Measurements from ENCODE around the gene PLPPR1. TPM values are rescaled to one million over a fixed set of nuclear protein-coding genes. Genes with fewer than 3 reads are reported as not detected.

The PLPPR1 gene
- total RNA-seq, 1 experiment from 2014 or later = not detected

GRCh38 chr9:101005246-101005645 is 23.3 kb upstream of the PLPPR1 start:
- ChIA-PET RAD21 (ENCODE audit: low non-redundant PET in 1 of 2, low total read pairs in 2 of 2, uncharacterized antibody in 2 of 2, unreplicated experiment in 2 of 2) (no interaction called here), CTCF (no interaction called here), POLR2A (no interaction called here)
- H2AFZ ChIP-seq (ENCODE audit: low read depth, low read length, poor library complexity, severe bottlenecking) = no peak overlapping the region
- H3K4me1 ChIP-seq (ENCODE audit: control insufficient read depth in 1 of 2, insufficient read depth in 2 of 2, low read length in 2 of 2) = no peaks in the 10 kb centered on the region
- H3K27me3 ChIP-seq (ENCODE audit: insufficient read depth, low read length) = no peaks in the 10 kb centered on the region
- H3K9ac ChIP-seq (ENCODE audit: low read length) = no peak overlapping the region
- H3K36me3 ChIP-seq (ENCODE audit: control insufficient read depth in 1 of 2, insufficient read depth in 2 of 2, low read length in 2 of 2) = no peaks in the 10 kb centered on the region
- no peaks in the 10 kb centered on the region for H3K79me2 ChIP-seq (ENCODE audit: insufficient read depth, low read length)
- H4K20me1 ChIP-seq (ENCODE audit: insufficient read depth) = no peaks in the 10 kb centered on the region
- TF ChIP-seq ZNF274 (IDR thresholded peaks at IDR 0.05; ENCODE audit: low read depth, low read length) (no peak), POLR2AphosphoS5 (IDR thresholded peaks at IDR 0.05; ENCODE audit: low read depth, low read length) (no peak), SIN3A (IDR thresholded peaks at IDR 0.05; ENCODE audit: low read depth) (no peak)
- TF ChIP-seq, protein P1, sequence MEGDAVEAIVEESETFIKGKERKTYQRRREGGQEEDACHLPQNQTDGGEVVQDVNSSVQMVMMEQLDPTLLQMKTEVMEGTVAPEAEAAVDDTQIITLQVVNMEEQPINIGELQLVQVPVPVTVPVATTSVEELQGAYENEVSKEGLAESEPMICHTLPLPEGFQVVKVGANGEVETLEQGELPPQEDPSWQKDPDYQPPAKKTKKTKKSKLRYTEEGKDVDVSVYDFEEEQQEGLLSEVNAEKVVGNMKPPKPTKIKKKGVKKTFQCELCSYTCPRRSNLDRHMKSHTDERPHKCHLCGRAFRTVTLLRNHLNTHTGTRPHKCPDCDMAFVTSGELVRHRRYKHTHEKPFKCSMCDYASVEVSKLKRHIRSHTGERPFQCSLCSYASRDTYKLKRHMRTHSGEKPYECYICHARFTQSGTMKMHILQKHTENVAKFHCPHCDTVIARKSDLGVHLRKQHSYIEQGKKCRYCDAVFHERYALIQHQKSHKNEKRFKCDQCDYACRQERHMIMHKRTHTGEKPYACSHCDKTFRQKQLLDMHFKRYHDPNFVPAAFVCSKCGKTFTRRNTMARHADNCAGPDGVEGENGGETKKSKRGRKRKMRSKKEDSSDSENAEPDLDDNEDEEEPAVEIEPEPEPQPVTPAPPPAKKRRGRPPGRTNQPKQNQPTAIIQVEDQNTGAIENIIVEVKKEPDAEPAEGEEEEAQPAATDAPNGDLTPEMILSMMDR (IDR thresholded peaks at IDR 0.05 in 2 of 3, conservative IDR thresholded peaks at IDR 0.05 in 1 of 3; ENCODE audit: borderline replicate concordance in 1 of 3, insufficient read depth in 1 of 3, low read depth in 2 of 3, low read length in 2 of 3) = no peak
- H3K4me3 ChIP-seq (replicated peaks in 1 of 2; ENCODE audit: low read depth in 1 of 2, low read length in 2 of 2) = no peak overlapping the region
- intact Hi-C loops (cut with micrococcal nuclease) = no loop called here
- DNase-seq (ENCODE audit: low read depth, low spot score) = no peak
- H3K4me2 ChIP-seq (ENCODE audit: low read length) = no peak overlapping the region
- H3K27ac ChIP-seq (ENCODE audit: low read depth, low read length) = no peak overlapping the region
- no TSS peak for BruUV-seq (replicated peaks)
- H3K9me2 ChIP-seq (ENCODE audit: insufficient read depth) = no peaks in the 10 kb centered on the region
- no peaks in the 10 kb centered on the region for H3K9me3 ChIP-seq (ENCODE audit: control insufficient read depth in 1 of 2, insufficient read depth in 1 of 2, low read depth in 1 of 2, low read length in 2 of 2)
- no peak for ATAC-seq

DNA sequence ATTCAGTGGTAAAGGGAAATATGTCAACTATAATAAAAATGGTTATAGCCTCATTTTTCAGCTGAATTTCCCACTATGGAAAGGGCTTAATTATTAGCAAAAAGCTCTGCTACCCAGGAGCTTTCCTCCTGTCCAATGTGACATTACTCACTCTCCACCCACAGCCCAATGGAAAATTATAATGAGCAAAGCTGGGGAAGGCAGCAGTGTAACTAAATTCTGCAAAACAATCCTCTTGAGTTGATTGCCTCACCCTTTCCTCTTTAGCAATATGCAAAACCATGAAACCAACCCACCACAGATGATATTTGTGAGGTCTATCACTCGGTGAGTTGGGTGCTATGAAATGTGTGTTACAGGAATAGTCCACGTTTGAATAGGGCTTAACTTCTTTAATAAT is 14.0 kb upstream of the PLPPR1 start:
- POLR2A ChIA-PET = no interaction called here
- Histone ChIP-seq H3K4me2 (ENCODE audit: low read length) (no peak overlapping the region), H3K27ac (ENCODE audit: low read depth, low read length) (no peak overlapping the region), H3K4me1 (ENCODE audit: control insufficient read depth in 1 of 2, insufficient read depth in 2 of 2, low read length in 2 of 2) (no peaks in the 10 kb centered on the region), H3K9ac (ENCODE audit: low read length) (no peak overlapping the region), H3K9me3 (ENCODE audit: control insufficient read depth in 1 of 2, insufficient read depth in 1 of 2, low read depth in 1 of 2, low read length in 2 of 2) (no peaks in the 10 kb centered on the region), H3K4me3 (replicated peaks in 1 of 2; ENCODE audit: low read depth in 1 of 2, low read length in 2 of 2) (no peak overlapping the region), H3K79me2 (ENCODE audit: insufficient read depth, low read length) (no peaks in the 10 kb centered on the region), H4K20me1 (ENCODE audit: insufficient read depth) (no peaks in the 10 kb centered on the region), H2AFZ (ENCODE audit: low read depth, low read length, poor library complexity, severe bottlenecking) (no peak overlapping the region), H3K27me3 (ENCODE audit: insufficient read depth, low read length) (no peaks in the 10 kb centered on the region), H3K9me2 (ENCODE audit: insufficient read depth) (no peaks in the 10 kb centered on the region), H3K36me3 (ENCODE audit: control insufficient read depth in 1 of 2, insufficient read depth in 2 of 2, low read length in 2 of 2) (no peaks in the 10 kb centered on the region)
- no peak for DNase-seq (ENCODE audit: low read depth, low spot score)
- ATAC-seq = no peak
- RAD21 ChIA-PET (ENCODE audit: low non-redundant PET in 1 of 2, low total read pairs in 2 of 2, uncharacterized antibody in 2 of 2, unreplicated experiment in 2 of 2) = no interaction called here
- intact Hi-C loops (cut with micrococcal nuclease) = no loop called here
- no TSS peak for BruUV-seq (replicated peaks)
- CTCF ChIA-PET = no interaction called here
- no peak for TF ChIP-seq CEBPB (IDR thresholded peaks at IDR 0.05; ENCODE audit: low read depth)
- no peak for TF ChIP-seq EZH2phosphoT487 (IDR thresholded peaks at IDR 0.05; ENCODE audit: borderline replicate concordance)
- TF ChIP-seq ELF1 (IDR thresholded peaks at IDR 0.05; ENCODE audit: borderline replicate concordance, low read depth) = no peak
- no peak for TF ChIP-seq YY1 (IDR thresholded peaks at IDR 0.05; ENCODE audit: extremely low read depth, insufficient replicate concordance, low read depth, low read length)
- TF ChIP-seq POLR2A (IDR thresholded peaks at IDR 0.05; ENCODE audit: borderline replicate concordance, extremely low read depth, insufficient read depth, insufficient read length) = no peak
- no peak for TF ChIP-seq ATF3 (IDR thresholded peaks at IDR 0.05)
- no peak for TF ChIP-seq JUND (IDR thresholded peaks at IDR 0.05)
- TF ChIP-seq REST (IDR thresholded peaks at IDR 0.05; ENCODE audit: low read depth) = no peak
- no peak for TF ChIP-seq SRF (IDR thresholded peaks at IDR 0.05; ENCODE audit: low read depth)
- no peak for TF ChIP-seq MAX (IDR thresholded peaks at IDR 0.05)
- no peak for TF ChIP-seq SP1 (IDR thresholded peaks at IDR 0.05; ENCODE audit: low read depth)
- TF ChIP-seq EGR1 (IDR thresholded peaks at IDR 0.05; ENCODE audit: low read depth) = no peak
- TF ChIP-seq CBX3 (IDR thresholded peaks at IDR 0.05; ENCODE audit: low read depth) = no peak
- no peak for TF ChIP-seq FOSL1 (IDR thresholded peaks at IDR 0.05; ENCODE audit: low read depth)
- no peak for TF ChIP-seq RAD21 (IDR thresholded peaks at IDR 0.05; ENCODE audit: low read depth)
